Panc1 (cell line): ENCODE measurements around the gene CPEB2. TPM values are rescaled to one million over a fixed set of nuclear protein-coding genes. Genes with fewer than 3 reads are reported as not detected.

Source experiments
- ATAC-seq: fragments of 200-7000 bp; cut with Tn5 transposase; 2 replicates; pipeline ENCODE4 v1.9.1; 2020; ENCODE audit warnings: mild to moderate bottlenecking, moderate library complexity
- BruUV-seq: library from RNA; stranded (reverse); fragments of 400-500 nt; replicated peaks from 2 replicates; lab custom pipeline; 2021; lab: Mats Ljungman, UMichigan
- CTCF ChIA-PET: fragments of 300-600 bp; sonication (Branson Sonifier 250); formaldehyde crosslinking; loops from one replicate; lab custom pipeline; 2022; ENCODE audit warnings: antibody characterized with exemption; lab: Charles Lee
- POLR2A ChIA-PET: fragments of 300-600 bp; sonication (Branson Sonifier 250); formaldehyde crosslinking; loops from one replicate; lab custom pipeline; 2022; ENCODE audit warnings: antibody characterized with exemption; lab: Charles Lee
- DNase-seq: peaks from one replicate; pipeline ENCODE4 v3.0.0-alpha.2; 2010; ENCODE audit warnings: low read depth, low spot score
- H3K27ac ChIP-seq: 2 replicates; pipeline ENCODE4 v1.5.1; 2011; ENCODE audit warnings: mild to moderate bottlenecking, low read length, inconsistent platforms
- H3K27me3 ChIP-seq: fragments of 200-500 bp; sonication (Bioruptor generic); 2 replicates; pipeline ENCODE4 v1.6.0; 2014; ENCODE audit warnings: low read length, inconsistent platforms; ENCODE audit not compliant: control insufficient read depth, insufficient read depth
- H3K36me3 ChIP-seq: fragments of 200-500 bp; sonication (Bioruptor generic); 2 replicates; pipeline ENCODE4 v1.5.1; 2014; ENCODE audit warnings: inconsistent platforms, mild to moderate bottlenecking, low read length, moderate library complexity; ENCODE audit not compliant: control insufficient read depth, insufficient read depth
- H3K4me1 ChIP-seq: 2 replicates; pipeline ENCODE4 v1.5.1; 2011; ENCODE audit warnings: inconsistent platforms, mild to moderate bottlenecking, low read length, moderate library complexity; ENCODE audit not compliant: control insufficient read depth, insufficient read depth
- H3K4me3 ChIP-seq, 2 experiments: 2 replicates each; pipeline ENCODE4 v1.5.1; 2011 to 2012; ENCODE audit warnings: low read depth in 2 of 2, low read length in 2 of 2, mild to moderate bottlenecking in 2 of 2, inconsistent platforms in 1 of 2, moderate library complexity in 1 of 2
- H3K9me3 ChIP-seq: fragments of 200-500 bp; sonication (Bioruptor generic); 2 replicates; pipeline ENCODE4 v1.5.1; 2014; ENCODE audit warnings: low read depth, mild to moderate bottlenecking, inconsistent platforms, low read length, moderate library complexity; ENCODE audit not compliant: control insufficient read depth, insufficient read depth
- POLR2AphosphoS5 ChIP-seq: IDR thresholded peaks from 2 replicates; pipeline ENCODE4 v1.6.1; 2012; ENCODE audit warnings: mild to moderate bottlenecking, low read depth, low read length, moderate library complexity
- SIN3A ChIP-seq: IDR thresholded peaks from 2 replicates; pipeline ENCODE4 v1.6.1; 2012; ENCODE audit warnings: low read depth, mild to moderate bottlenecking, low read length, moderate library complexity, borderline replicate concordance; ENCODE audit not compliant: insufficient read depth
- TCF7L2 ChIP-seq: IDR thresholded peaks from 2 replicates; pipeline ENCODE4 v1.6.1; 2011; ENCODE audit warnings: mild to moderate bottlenecking, low read depth, low read length, inconsistent platforms
- in situ Hi-C: cut with HindIII; loops from 2 replicates; pipeline ENCODE4 v1.10.0; 2016; ENCODE audit warnings: low sequenced_read_pairs, low pct_unique_long_range_greater_than_20kb
- intact Hi-C: fragments of 100-400 bp; cut with micrococcal nuclease; formaldehyde crosslinking; loops from one replicate; pipeline ENCODE4 v1.10.0; 2022; ENCODE audit not compliant: unreplicated experiment
- total RNA-seq: library from RNA; stranded (reverse); gene quantifications from one replicate; pipeline ENCODE4 v1.2.1, GENCODE V29; 2021; ENCODE audit not compliant: unreplicated experiment
- TF ChIP-seq, protein P1 (sequence below), 2 experiments: IDR thresholded peaks; 2 replicates each; pipeline ENCODE4 v1.6.1; 2011 to 2012; ENCODE audit warnings: low read depth in 2 of 2, control low read depth in 1 of 2, low read length in 1 of 2, mild to moderate bottlenecking in 1 of 2, moderate library complexity in 1 of 2; ENCODE audit not compliant: insufficient read depth in 1 of 2
- TF ChIP-seq, protein P2 (sequence below): fragments of 450-650 bp; IDR thresholded peaks from 2 replicates; pipeline ENCODE4 v1.5.1; 2017; ENCODE audit warnings: mild to moderate bottlenecking

The CPEB2 gene
- total RNA-seq, 1 experiment from 2014 or later = 7.2 TPM

GRCh38 chr4:15012017-15012788, 9.9 kb downstream of the CPEB2 start:
- no peaks in the 10 kb centered on the region for H3K9me3 ChIP-seq
- in situ Hi-C loops (no loop called here), intact Hi-C loops (no loop called here)
- H3K27ac ChIP-seq = no peak overlapping the region
- TF ChIP-seq, protein P1, sequence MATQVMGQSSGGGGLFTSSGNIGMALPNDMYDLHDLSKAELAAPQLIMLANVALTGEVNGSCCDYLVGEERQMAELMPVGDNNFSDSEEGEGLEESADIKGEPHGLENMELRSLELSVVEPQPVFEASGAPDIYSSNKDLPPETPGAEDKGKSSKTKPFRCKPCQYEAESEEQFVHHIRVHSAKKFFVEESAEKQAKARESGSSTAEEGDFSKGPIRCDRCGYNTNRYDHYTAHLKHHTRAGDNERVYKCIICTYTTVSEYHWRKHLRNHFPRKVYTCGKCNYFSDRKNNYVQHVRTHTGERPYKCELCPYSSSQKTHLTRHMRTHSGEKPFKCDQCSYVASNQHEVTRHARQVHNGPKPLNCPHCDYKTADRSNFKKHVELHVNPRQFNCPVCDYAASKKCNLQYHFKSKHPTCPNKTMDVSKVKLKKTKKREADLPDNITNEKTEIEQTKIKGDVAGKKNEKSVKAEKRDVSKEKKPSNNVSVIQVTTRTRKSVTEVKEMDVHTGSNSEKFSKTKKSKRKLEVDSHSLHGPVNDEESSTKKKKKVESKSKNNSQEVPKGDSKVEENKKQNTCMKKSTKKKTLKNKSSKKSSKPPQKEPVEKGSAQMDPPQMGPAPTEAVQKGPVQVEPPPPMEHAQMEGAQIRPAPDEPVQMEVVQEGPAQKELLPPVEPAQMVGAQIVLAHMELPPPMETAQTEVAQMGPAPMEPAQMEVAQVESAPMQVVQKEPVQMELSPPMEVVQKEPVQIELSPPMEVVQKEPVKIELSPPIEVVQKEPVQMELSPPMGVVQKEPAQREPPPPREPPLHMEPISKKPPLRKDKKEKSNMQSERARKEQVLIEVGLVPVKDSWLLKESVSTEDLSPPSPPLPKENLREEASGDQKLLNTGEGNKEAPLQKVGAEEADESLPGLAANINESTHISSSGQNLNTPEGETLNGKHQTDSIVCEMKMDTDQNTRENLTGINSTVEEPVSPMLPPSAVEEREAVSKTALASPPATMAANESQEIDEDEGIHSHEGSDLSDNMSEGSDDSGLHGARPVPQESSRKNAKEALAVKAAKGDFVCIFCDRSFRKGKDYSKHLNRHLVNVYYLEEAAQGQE (IDR thresholded peaks at IDR 0.05; ENCODE audit: insufficient read depth in 1 of 2, low read depth in 2 of 2, low read length in 1 of 2) = no peak
- no peak for TF ChIP-seq POLR2AphosphoS5
- TF ChIP-seq, protein P2, sequence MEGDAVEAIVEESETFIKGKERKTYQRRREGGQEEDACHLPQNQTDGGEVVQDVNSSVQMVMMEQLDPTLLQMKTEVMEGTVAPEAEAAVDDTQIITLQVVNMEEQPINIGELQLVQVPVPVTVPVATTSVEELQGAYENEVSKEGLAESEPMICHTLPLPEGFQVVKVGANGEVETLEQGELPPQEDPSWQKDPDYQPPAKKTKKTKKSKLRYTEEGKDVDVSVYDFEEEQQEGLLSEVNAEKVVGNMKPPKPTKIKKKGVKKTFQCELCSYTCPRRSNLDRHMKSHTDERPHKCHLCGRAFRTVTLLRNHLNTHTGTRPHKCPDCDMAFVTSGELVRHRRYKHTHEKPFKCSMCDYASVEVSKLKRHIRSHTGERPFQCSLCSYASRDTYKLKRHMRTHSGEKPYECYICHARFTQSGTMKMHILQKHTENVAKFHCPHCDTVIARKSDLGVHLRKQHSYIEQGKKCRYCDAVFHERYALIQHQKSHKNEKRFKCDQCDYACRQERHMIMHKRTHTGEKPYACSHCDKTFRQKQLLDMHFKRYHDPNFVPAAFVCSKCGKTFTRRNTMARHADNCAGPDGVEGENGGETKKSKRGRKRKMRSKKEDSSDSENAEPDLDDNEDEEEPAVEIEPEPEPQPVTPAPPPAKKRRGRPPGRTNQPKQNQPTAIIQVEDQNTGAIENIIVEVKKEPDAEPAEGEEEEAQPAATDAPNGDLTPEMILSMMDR = no peak
- no peak for TF ChIP-seq SIN3A
- TF ChIP-seq TCF7L2 = no peak
- DNase-seq = no peak
- no peaks in the 10 kb centered on the region for H3K4me1 ChIP-seq
- no TSS peak for BruUV-seq
- CTCF ChIA-PET = no interaction called here
- no peak for ATAC-seq
- H3K4me3 ChIP-seq = no peak overlapping the region
- POLR2A ChIA-PET = no interaction called here
- no peaks in the 10 kb centered on the region; the same call in 1 of the 2 replicates for H3K36me3 ChIP-seq
- no peaks in the 10 kb centered on the region for H3K27me3 ChIP-seq

DNA sequence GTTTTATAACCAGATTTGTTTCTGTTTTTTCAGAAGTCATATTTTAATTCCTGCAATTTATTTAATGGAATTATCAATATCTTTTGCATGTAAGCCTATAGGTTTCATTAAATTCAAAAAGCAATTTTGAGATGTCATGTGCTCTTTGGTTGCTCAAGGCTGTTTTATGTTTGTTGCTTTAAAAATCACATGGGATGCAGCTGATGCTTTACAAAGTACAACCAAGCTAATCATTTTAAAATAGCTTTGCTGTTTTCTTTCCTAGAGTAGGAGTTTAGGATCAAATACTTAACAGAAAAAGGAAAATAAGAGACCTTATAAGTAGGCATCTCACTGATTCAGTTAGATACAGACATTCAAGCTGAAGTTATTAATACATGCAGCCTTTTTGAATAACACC, 11.3 kb downstream of the CPEB2 start:
- in situ Hi-C loops = no loop called here
- POLR2A ChIA-PET = no interaction called here
- CTCF ChIA-PET = no interaction called here
- ATAC-seq (no peak), DNase-seq (no peak)
- no peaks in the 10 kb centered on the region for H3K9me3 ChIP-seq
- no peak for TF ChIP-seq POLR2AphosphoS5
- TF ChIP-seq, protein P2 = no peak
- no peak for TF ChIP-seq TCF7L2
- TF ChIP-seq, protein P1 (IDR thresholded peaks at IDR 0.05; ENCODE audit: insufficient read depth in 1 of 2, low read depth in 2 of 2, low read length in 1 of 2) = no peak
- TF ChIP-seq SIN3A = no peak
- no peaks in the 10 kb centered on the region for H3K27me3 ChIP-seq
- intact Hi-C loops = no loop called here
- no TSS peak for BruUV-seq
- no peaks in the 10 kb centered on the region for H3K4me1 ChIP-seq
- H3K27ac ChIP-seq = no peak overlapping the region
- H3K36me3 ChIP-seq = no peaks in the 10 kb centered on the region; the same call in 1 of the 2 replicates
- H3K4me3 ChIP-seq = no peak overlapping the region
